ENCODE data around the gene USP36. TPM values are rescaled to one million over a fixed set of nuclear protein-coding genes. Genes with fewer than 3 reads are reported as not detected.

The USP36 gene
- total RNA-seq, 1 experiment from 2014 or later, result 113 TPM

GRCh38 chr17:78797691-78798585 is 42.7 kb downstream of the USP36 start:
- Histone ChIP-seq H3K4me3 (ENCODE audit: low read depth in 2 of 2, low read length in 2 of 2) (no peak overlapping the region), H3K36me3 (ENCODE audit: control insufficient read depth, insufficient read depth, low read length) (0 out of 2 replicates have a peak, but pooled peaks cover 9% of the 10 kb centered on the region), H3K27ac (ENCODE audit: low read length) (no peak overlapping the region), H3K9me3 (ENCODE audit: control insufficient read depth, insufficient read depth, low read depth, low read length) (no peaks in the 10 kb centered on the region), H3K27me3 (ENCODE audit: control insufficient read depth, insufficient read depth, low read length) (no peaks in the 10 kb centered on the region), H3K4me1 (ENCODE audit: control insufficient read depth, insufficient read depth, low read length) (no peaks in the 10 kb centered on the region)
- in situ Hi-C loops (cut with HindIII; ENCODE audit: low pct_unique_long_range_greater_than_20kb, low sequenced_read_pairs), result no loop called here
- no peak for ATAC-seq
- TF ChIP-seq REST (IDR thresholded peaks at IDR 0.05; ENCODE audit: insufficient read depth in 1 of 2, low read depth in 2 of 2, low read length in 1 of 2), result no peak
- TF ChIP-seq CTCF (IDR thresholded peaks at IDR 0.05), result no peak
- no peak for TF ChIP-seq POLR2AphosphoS5 (IDR thresholded peaks at IDR 0.05; ENCODE audit: low read depth, low read length)
- no peak for TF ChIP-seq TCF7L2 (IDR thresholded peaks at IDR 0.05; ENCODE audit: low read depth, low read length)
- TF ChIP-seq SIN3A (IDR thresholded peaks at IDR 0.05; ENCODE audit: borderline replicate concordance, insufficient read depth, low read depth, low read length), result no peak
- no TSS peak for BruUV-seq (replicated peaks)
- CTCF ChIA-PET, result no interaction called here
- intact Hi-C loops (cut with micrococcal nuclease; ENCODE audit: unreplicated experiment), result no loop called here
- DNase-seq (ENCODE audit: low read depth, low spot score), result no peak
- POLR2A ChIA-PET, result interaction anchor here (0.6 kb wide), 1 partner anchor 312 kb away, joined by 3 read pairs; no protein-coding TSS in a partner anchor

- Histone ChIP-seq H3K4me3 (ENCODE audit: low read depth in 2 of 2, low read length in 2 of 2) (no peak overlapping the region), H3K9me3 (ENCODE audit: control insufficient read depth, insufficient read depth, low read depth, low read length) (no peaks in the 10 kb centered on the region), H3K27me3 (ENCODE audit: control insufficient read depth, insufficient read depth, low read length) (no peaks in the 10 kb centered on the region), H3K27ac (ENCODE audit: low read length) (no peak overlapping the region), H3K36me3 (ENCODE audit: control insufficient read depth, insufficient read depth, low read length) (0 out of 2 replicates have a peak, but pooled peaks cover 9% of the 10 kb centered on the region), H3K4me1 (ENCODE audit: control insufficient read depth, insufficient read depth, low read length) (no peaks in the 10 kb centered on the region)
- no peak for TF ChIP-seq CTCF (IDR thresholded peaks at IDR 0.05)
- TF ChIP-seq REST (IDR thresholded peaks at IDR 0.05; ENCODE audit: insufficient read depth in 1 of 2, low read depth in 2 of 2, low read length in 1 of 2), result no peak
- no peak for TF ChIP-seq POLR2AphosphoS5 (IDR thresholded peaks at IDR 0.05; ENCODE audit: low read depth, low read length)
- TF ChIP-seq TCF7L2 (IDR thresholded peaks at IDR 0.05; ENCODE audit: low read depth, low read length), result no peak
- no peak for TF ChIP-seq SIN3A (IDR thresholded peaks at IDR 0.05; ENCODE audit: borderline replicate concordance, insufficient read depth, low read depth, low read length)
- DNase-seq (ENCODE audit: low read depth, low spot score), result no peak
- ChIA-PET CTCF (interaction anchor here (0.6 kb wide), 1 partner anchor 42 kb away, joined by 7 read pairs; no protein-coding TSS in a partner anchor), POLR2A (no interaction called here)
- BruUV-seq (replicated peaks), result no TSS peak
- intact Hi-C loops (cut with micrococcal nuclease; ENCODE audit: unreplicated experiment) (no loop called here), in situ Hi-C loops (cut with HindIII; ENCODE audit: low pct_unique_long_range_greater_than_20kb, low sequenced_read_pairs) (no loop called here)
- no peak for ATAC-seq
Measured at GRCh38 chr17:78797213-78797612, 43.4 kb downstream of the USP36 start.
